Activated T-cell treated with anti-CD3 and anti-CD28 coated beads for 1 hour (primary cell): ENCODE measurements around the gene RGS11.

Source experiments
- DNase-seq: peaks from one replicate; pipeline ENCODE4 v3.0.0-alpha.2; 2020; ENCODE audit warnings: low read depth

RGS11 gene

GRCh38 chr16:296806-297510, 21.2 kb upstream of the RGS11 start:
- DNase-seq = no peak

GRCh38 chr16:296276-296675, 20.5 kb upstream of the RGS11 start:
- DNase-seq = no peak

GRCh38 chr16:293043-293775, 17.5 kb upstream of the RGS11 start:
- no peak for DNase-seq

- no peak for DNase-seq
These were observed 15.8 kb upstream of the RGS11 start for GRCh38 chr16:291539-291938.

GRCh38 chr16:290681-291405, 15.1 kb upstream of the RGS11 start:
- no peak for DNase-seq

- DNase-seq = no peak
These were observed 14.4 kb upstream of the RGS11 start for GRCh38 chr16:290015-290680.

- DNase-seq = no peak
These were observed 13.8 kb upstream of the RGS11 start for GRCh38 chr16:289395-289997.

- DNase-seq = no peak
These were observed 12.5 kb upstream of the RGS11 start for GRCh38 chr16:287981-288920.

- no peak for DNase-seq
These were observed 11.6 kb upstream of the RGS11 start for GRCh38 chr16:287298-287811.

GRCh38 chr16:286491-287297, 10.9 kb upstream of the RGS11 start:
- DNase-seq = no peak

- no peak for DNase-seq
These were observed 9.7 kb upstream of the RGS11 start for GRCh38 chr16:285146-286055.

- DNase-seq = no peak
These were observed 8.7 kb upstream of the RGS11 start for GRCh38 chr16:284204-285120.

- DNase-seq = no peak
These were observed 7.5 kb upstream of the RGS11 start, which contains the start of gene PDIA2 for GRCh38 chr16:283033-283805. TSS of gene PDIA2 (plus strand) at chr16:283164. CDS start at chr16:283170, 6 bp downstream.

GRCh38 chr16:282491-282890, 6.7 kb upstream of the RGS11 start:
- no peak for DNase-seq

- DNase-seq = no peak
These were observed 6.0 kb upstream of the RGS11 start for GRCh38 chr16:281660-282255.

- DNase-seq = no peak
These were observed 5.4 kb upstream of the RGS11 start for GRCh38 chr16:280991-281659.
